GM12891 (cell line): Measurements from ENCODE around the gene LSM14B.

Experiments
- POLR2A ChIP-seq: IDR thresholded peaks from 2 replicates; pipeline ENCODE4 v1.6.1; 2011; ENCODE audit warnings: low read depth, low read length, control low read depth
- POLR2AphosphoS5 ChIP-seq: IDR thresholded peaks from 2 replicates; pipeline ENCODE4 v1.6.1; 2011; ENCODE audit warnings: low read depth, low read length, control low read depth
- POU2F2 ChIP-seq: IDR thresholded peaks from 2 replicates; pipeline ENCODE4 v1.6.1; 2011; ENCODE audit warnings: low read depth, mild to moderate bottlenecking, control low read depth, low read length, moderate library complexity
- TAF1 ChIP-seq: IDR thresholded peaks from 2 replicates; pipeline ENCODE4 v1.6.1; 2011; ENCODE audit warnings: low read depth, low read length, control low read depth

GRCh38 chr20:62132421-62132820, 10.1 kb downstream of the LSM14B start:
- TF ChIP-seq TAF1 (no peak), POLR2A (no peak), POU2F2 (no peak), POLR2AphosphoS5 (no peak)
